SK-N-SH (cell line): ENCODE data around the gene SACS.

ENCODE experiments used
- EP300 ChIP-seq, 2 experiments: IDR thresholded peaks; 2 replicates each; pipeline versions ENCODE4 v1.4.0 to v1.6.1; 2012; ENCODE audit warnings: borderline replicate concordance in 1 of 2, low read depth in 1 of 2, low read length in 1 of 2
- EZH2phosphoT487 ChIP-seq: fragments of 200-600 bp; sonication (generic); IDR thresholded peaks from 2 replicates; pipeline ENCODE4 v1.6.1; 2017; ENCODE audit warnings: low read depth, mixed run types, mild to moderate bottlenecking, antibody characterized with exemption, moderate library complexity, borderline replicate concordance
- NRF1 ChIP-seq: IDR thresholded peaks from 2 replicates; pipeline ENCODE4 v1.6.1; 2012; ENCODE audit warnings: low read depth, mild to moderate bottlenecking, low read length
- POLR2AphosphoS5 ChIP-seq: IDR thresholded peaks from 2 replicates; pipeline ENCODE4 v1.6.1; 2012; ENCODE audit warnings: low read depth, low read length
- RAD21 ChIP-seq: IDR thresholded peaks from 2 replicates; pipeline ENCODE4 v1.6.1; 2012; ENCODE audit warnings: mild to moderate bottlenecking, low read length
- TF ChIP-seq, protein P1 (sequence below): fragments of 200-600 bp; sonication (generic); IDR thresholded peaks from 2 replicates; pipeline ENCODE4 v1.6.1; 2017; ENCODE audit warnings: antibody characterized with exemption, mild to moderate bottlenecking, moderate library complexity
- TF ChIP-seq, protein P2 (sequence below): fragments of 150-350 bp; IDR thresholded peaks from 2 replicates; pipeline ENCODE4 v1.6.1; 2017; ENCODE audit warnings: antibody characterized with exemption, low read length, low read depth, borderline replicate concordance

DNA sequence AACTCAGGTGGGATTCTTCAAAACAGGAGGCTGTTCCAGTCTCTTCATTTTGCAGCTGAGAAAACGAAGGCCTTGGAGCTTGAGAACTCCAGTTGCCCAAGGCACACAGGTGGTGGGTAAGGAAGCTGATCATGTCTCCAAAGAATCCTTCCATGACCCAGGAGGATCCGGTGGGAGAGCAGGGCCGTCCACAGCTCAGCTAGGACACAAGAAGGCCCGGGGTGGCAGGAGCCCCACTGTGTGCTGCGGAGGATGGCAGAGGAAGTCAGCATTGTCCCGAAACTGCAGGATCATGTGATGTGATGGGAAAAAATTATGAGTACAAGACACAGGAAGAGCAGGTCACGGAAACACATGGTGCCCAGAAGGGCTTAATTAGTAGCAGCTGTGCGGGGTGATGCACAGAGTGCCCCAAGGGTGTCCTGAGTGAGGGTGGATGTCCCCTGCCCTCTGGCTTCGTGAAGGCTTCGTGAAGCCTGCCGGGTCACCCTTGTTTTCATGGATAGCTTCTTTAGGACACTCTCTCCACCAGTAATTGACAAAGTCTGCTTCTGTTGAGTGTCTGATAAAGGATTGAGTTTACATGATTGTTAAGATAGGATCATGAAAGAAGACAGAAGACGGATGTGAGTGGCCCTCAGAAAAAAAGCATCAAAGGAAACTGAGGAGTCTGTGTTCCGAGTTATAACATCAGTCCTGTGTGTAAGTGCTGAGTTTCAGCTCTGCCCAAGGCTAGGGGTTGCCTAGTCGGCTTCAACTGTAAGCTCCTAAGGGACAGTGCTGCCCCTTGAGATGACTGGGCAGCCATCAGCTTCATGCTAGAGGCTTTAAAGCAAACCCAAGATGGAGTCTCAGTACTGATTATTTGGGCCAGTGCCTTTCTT, 33.8 kb upstream of the SACS start:
- TF ChIP-seq EP300 (IDR thresholded peaks at IDR 0.05; ENCODE audit: borderline replicate concordance in 1 of 2, low read depth in 1 of 2, low read length in 1 of 2) (peak; percentile 23 to 93; a peak in 2 of 4 replicates), NRF1 (no peak), EZH2phosphoT487 (no peak), POLR2AphosphoS5 (no peak), RAD21 (no peak)
- TF ChIP-seq, protein P1, sequence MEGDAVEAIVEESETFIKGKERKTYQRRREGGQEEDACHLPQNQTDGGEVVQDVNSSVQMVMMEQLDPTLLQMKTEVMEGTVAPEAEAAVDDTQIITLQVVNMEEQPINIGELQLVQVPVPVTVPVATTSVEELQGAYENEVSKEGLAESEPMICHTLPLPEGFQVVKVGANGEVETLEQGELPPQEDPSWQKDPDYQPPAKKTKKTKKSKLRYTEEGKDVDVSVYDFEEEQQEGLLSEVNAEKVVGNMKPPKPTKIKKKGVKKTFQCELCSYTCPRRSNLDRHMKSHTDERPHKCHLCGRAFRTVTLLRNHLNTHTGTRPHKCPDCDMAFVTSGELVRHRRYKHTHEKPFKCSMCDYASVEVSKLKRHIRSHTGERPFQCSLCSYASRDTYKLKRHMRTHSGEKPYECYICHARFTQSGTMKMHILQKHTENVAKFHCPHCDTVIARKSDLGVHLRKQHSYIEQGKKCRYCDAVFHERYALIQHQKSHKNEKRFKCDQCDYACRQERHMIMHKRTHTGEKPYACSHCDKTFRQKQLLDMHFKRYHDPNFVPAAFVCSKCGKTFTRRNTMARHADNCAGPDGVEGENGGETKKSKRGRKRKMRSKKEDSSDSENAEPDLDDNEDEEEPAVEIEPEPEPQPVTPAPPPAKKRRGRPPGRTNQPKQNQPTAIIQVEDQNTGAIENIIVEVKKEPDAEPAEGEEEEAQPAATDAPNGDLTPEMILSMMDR = no peak
- TF ChIP-seq, protein P2, sequence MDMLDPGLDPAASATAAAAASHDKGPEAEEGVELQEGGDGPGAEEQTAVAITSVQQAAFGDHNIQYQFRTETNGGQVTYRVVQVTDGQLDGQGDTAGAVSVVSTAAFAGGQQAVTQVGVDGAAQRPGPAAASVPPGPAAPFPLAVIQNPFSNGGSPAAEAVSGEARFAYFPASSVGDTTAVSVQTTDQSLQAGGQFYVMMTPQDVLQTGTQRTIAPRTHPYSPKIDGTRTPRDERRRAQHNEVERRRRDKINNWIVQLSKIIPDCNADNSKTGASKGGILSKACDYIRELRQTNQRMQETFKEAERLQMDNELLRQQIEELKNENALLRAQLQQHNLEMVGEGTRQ = no peak
